ENCODE results near the gene CTNNA3. TPM values are rescaled to one million over a fixed set of nuclear protein-coding genes. Genes with fewer than 3 reads are reported as not detected.
A peak's percentile ranks its signal among the peaks of the same experiment; 100 is the strongest.
"Not testable (repeated sequence)": the region's sequence is repeated elsewhere in the genome, so short reads cannot be mapped to it uniquely, and the experiment has no call there.

The CTNNA3 gene
- total RNA-seq, 1 donor from 2014 or later: 159 TPM

DNA sequence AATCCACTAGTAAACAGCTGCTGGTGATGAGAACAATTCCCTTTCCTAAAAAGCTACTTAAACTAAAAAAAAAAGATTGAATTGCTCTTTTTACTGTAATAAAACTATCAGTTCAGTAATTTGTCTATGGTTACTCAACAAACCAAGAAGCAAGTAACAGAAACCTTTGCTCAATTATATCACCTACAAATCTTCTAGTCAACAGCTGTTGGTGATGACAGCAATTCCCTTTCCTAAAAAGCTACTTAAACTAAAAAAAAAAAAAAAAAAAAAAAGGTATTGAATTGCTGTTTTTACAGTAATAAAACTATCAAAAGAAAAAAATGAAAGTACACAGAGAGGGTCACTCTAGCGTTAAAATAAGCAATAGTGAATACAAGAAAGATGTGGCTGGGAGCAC lies 158.1 kb downstream of the CTNNA3 start:
- intact Hi-C loops (cut with micrococcal nuclease): no loop called here
- Histone ChIP-seq H3K27me3 (ENCODE audit: low read depth) (no peaks in the 10 kb centered on the region), H3K4me1 (peaks cover 27% of the 10 kb centered on the region), H3K36me3 (no peaks in the 10 kb centered on the region), H3K27ac (replicated peaks) (no peak overlapping the region), H3K4me3 (no peak overlapping the region), H3K9me3 (replicated peaks) (no peaks in the 10 kb centered on the region)
- no peak for DNase-seq
- TF ChIP-seq, protein P1, sequence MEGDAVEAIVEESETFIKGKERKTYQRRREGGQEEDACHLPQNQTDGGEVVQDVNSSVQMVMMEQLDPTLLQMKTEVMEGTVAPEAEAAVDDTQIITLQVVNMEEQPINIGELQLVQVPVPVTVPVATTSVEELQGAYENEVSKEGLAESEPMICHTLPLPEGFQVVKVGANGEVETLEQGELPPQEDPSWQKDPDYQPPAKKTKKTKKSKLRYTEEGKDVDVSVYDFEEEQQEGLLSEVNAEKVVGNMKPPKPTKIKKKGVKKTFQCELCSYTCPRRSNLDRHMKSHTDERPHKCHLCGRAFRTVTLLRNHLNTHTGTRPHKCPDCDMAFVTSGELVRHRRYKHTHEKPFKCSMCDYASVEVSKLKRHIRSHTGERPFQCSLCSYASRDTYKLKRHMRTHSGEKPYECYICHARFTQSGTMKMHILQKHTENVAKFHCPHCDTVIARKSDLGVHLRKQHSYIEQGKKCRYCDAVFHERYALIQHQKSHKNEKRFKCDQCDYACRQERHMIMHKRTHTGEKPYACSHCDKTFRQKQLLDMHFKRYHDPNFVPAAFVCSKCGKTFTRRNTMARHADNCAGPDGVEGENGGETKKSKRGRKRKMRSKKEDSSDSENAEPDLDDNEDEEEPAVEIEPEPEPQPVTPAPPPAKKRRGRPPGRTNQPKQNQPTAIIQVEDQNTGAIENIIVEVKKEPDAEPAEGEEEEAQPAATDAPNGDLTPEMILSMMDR (IDR thresholded peaks at IDR 0.05; ENCODE audit: borderline replicate concordance): no peak

DNA sequence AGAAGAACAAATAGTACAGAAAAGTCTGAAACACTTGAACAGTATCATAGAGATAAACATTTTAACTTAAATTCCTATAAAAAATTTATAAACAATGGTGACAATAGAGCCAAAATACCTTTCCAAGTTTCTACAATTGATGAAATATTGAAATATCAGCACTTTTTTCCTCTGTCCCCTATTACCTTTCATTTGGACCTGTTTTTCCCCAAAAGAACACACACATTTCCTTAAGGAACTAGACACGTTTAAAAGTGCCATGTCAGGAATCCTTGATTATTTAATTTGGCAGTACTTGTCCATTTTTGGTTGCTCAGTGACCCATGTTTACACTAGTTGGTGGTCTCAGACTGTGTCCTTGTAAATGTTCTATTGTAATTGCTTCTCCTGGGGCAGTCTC lies 162.6 kb downstream of the CTNNA3 start:
- Histone ChIP-seq H3K36me3 (no peaks in the 10 kb centered on the region), H3K27ac (replicated peaks) (no peak overlapping the region), H3K4me1 (peaks cover 4% of the 10 kb centered on the region), H3K27me3 (ENCODE audit: low read depth) (no peaks in the 10 kb centered on the region), H3K9me3 (replicated peaks) (no peaks in the 10 kb centered on the region), H3K4me3 (no peak overlapping the region)
- intact Hi-C loops (cut with micrococcal nuclease): no loop called here
- DNase-seq: no peak
- TF ChIP-seq, protein P1 (IDR thresholded peaks at IDR 0.05; ENCODE audit: borderline replicate concordance): no peak

DNA sequence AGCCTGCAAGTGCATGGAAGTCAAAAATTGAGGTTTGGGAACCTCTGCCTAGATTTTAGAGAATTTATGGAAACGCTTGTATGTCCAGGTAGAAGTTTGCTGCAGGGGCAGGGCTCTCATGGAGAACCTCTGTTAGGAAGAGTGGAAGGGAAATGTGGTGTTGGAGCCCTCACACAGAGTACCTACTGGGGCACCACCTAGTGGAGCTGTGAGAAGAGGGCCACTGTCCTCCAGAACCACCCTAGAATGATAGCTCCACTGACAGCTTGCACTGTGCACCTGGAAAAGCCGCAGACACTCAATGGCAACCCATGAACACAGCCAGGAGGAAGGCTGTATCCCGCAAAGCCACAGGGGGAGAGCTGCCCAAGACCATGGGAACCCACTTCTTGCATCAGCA lies 165.0 kb downstream of the CTNNA3 start:
- H3K4me1 ChIP-seq; intact Hi-C loops (cut with micrococcal nuclease): not testable (repeated sequence)

DNA sequence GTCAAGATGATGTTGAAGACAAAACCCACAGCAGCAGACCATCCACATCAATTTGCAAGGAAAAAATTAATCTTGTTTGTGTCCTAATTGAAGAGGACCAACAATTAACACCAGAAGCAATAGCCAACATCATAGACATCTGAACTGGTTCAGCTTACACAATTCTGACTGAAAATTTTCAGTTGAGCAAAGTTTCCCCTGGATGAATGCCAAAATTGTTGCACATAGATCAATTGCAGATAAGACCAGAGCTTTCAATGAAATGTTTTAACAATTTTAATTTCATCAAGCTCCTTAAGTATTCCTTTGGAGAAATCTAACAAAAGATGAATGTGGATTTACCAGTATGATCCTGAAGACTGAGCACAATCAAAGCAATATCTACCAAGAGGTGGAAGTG lies 168.6 kb downstream of the CTNNA3 start:
- Histone ChIP-seq H3K27me3 (ENCODE audit: low read depth) (no peaks in the 10 kb centered on the region), H3K27ac (replicated peaks) (no peak overlapping the region), H3K4me1 (peaks cover 5% of the 10 kb centered on the region), H3K36me3 (no peaks in the 10 kb centered on the region), H3K4me3 (no peak overlapping the region), H3K9me3 (replicated peaks) (no peaks in the 10 kb centered on the region)
- intact Hi-C loops (cut with micrococcal nuclease): no loop called here
- DNase-seq: no peak
- TF ChIP-seq, protein P1 (IDR thresholded peaks at IDR 0.05; ENCODE audit: borderline replicate concordance): no peak

More for the DNA sequence above, 165.0 kb downstream of the CTNNA3 start:
- H3K4me3 ChIP-seq; H3K27ac ChIP-seq (replicated peaks); H3K36me3 ChIP-seq; H3K9me3 ChIP-seq (replicated peaks); DNase-seq; H3K27me3 ChIP-seq (ENCODE audit: low read depth): not testable (repeated sequence)

DNA sequence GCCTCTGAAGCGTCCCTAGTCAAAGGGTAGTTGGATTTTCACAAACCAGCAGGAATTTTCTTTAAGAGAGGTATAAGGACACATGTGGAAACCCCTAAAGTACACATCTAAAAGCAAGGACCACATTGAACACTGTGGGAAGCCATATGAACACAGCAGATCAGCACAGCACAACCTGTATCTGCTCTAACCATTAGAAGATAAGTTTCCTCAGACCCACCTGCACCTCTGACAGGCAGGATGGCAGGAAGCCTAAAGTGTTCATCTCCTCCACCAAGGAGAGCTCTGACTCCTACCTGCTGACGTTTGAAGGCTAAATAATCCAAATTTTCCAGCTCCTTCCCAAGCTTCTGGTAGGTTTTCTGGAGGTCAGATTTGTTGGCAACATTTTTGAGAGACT lies 174.4 kb downstream of the CTNNA3 start:
- H3K4me3 ChIP-seq: no peak overlapping the region
- intact Hi-C loops (cut with micrococcal nuclease): no loop called here
- peaks cover 13% of the 10 kb centered on the region for H3K4me1 ChIP-seq
- H3K9me3 ChIP-seq (replicated peaks): no peaks in the 10 kb centered on the region
- H3K27ac ChIP-seq (replicated peaks): no peak overlapping the region
- H3K36me3 ChIP-seq: no peaks in the 10 kb centered on the region
- no peak for DNase-seq
- no peaks in the 10 kb centered on the region for H3K27me3 ChIP-seq (ENCODE audit: low read depth)
- TF ChIP-seq, protein P1 (IDR thresholded peaks at IDR 0.05; ENCODE audit: borderline replicate concordance): no peak

DNA sequence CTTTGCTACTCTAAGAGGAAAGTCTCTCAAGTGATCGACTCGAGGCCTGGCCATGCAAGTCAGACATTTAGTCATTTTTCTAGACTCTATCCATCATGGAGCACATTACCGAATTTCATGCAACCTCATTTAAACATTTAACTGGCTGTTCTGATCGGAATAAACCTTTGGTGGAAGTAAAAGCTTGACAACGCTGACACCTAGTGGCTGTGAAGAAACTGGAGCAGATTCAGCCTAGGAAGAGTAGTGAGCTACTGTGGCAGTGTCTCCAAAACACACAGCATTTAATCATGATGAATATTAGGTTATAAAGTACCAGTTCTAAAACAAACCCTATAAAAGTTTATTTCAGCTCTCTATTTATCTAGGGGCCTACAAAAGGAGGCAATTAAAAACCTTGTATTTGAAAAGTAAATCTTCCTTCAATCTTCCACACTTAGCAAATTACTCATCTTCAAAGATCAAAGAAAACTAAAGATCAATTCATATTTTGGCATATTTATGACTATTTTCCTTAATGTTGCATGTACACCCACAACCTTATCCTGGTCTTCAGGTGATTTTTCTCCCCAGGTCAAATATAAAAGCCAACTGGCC lies 175.0 kb downstream of the CTNNA3 start:
- H3K27ac ChIP-seq (replicated peaks): no peak overlapping the region
- H3K27me3 ChIP-seq (ENCODE audit: low read depth): no peaks in the 10 kb centered on the region
- H3K4me1 ChIP-seq: peaks cover 13% of the 10 kb centered on the region
- no peaks in the 10 kb centered on the region for H3K9me3 ChIP-seq (replicated peaks)
- intact Hi-C loops (cut with micrococcal nuclease): no loop called here
- DNase-seq: no peak
- H3K4me3 ChIP-seq: no peak overlapping the region
- TF ChIP-seq, protein P1 (IDR thresholded peaks at IDR 0.05; ENCODE audit: borderline replicate concordance): peak; percentile 74
- no peaks in the 10 kb centered on the region for H3K36me3 ChIP-seq
